Measurements from ENCODE around the gene ADAT2. TPM values are rescaled to one million over a fixed set of nuclear protein-coding genes. Genes with fewer than 3 reads are reported as not detected.

The ADAT2 gene
- total and polyA plus RNA-seq, 2 of the 13 experiments (the other 11 are each of a cell fraction or from before 2014, with no cell fraction given): 10.5 to 18.3 TPM

- TF ChIP-seq HMGXB3 (CRISPR knock-in tag; IDR thresholded peaks at IDR 0.05; ENCODE audit: borderline replicate concordance): peak; percentile 96
- TF ChIP-seq HIVEP1 (CRISPR knock-in tag; IDR thresholded peaks at IDR 0.05): peak; percentile 97
- peak; percentile 56; the same call in 1 of the 2 replicates for TF ChIP-seq ZBTB1 (CRISPR knock-in tag; IDR thresholded peaks at IDR 0.05; ENCODE audit: borderline replicate concordance)
- peak; percentile 96; the same call in 1 of the 2 replicates for TF ChIP-seq ERF (CRISPR knock-in tag; IDR thresholded peaks at IDR 0.05)
- TF ChIP-seq MXD4 (CRISPR knock-in tag; IDR thresholded peaks at IDR 0.05): peak; percentile 98
- peak; percentile 50 for TF ChIP-seq RFX3 (CRISPR knock-in tag; IDR thresholded peaks at IDR 0.05)
- peak; percentile 89 for TF ChIP-seq RXRB (CRISPR knock-in tag; IDR thresholded peaks at IDR 0.05; ENCODE audit: borderline replicate concordance)
- TF ChIP-seq ZNF382 (CRISPR knock-in tag; IDR thresholded peaks at IDR 0.05; ENCODE audit: borderline replicate concordance): no peak
- peak; percentile 69 for TF ChIP-seq HNRNPK (IDR thresholded peaks at IDR 0.05; ENCODE audit: low read depth, low read length, poor library complexity, severe bottlenecking)
- TF ChIP-seq BRD4 (CRISPR knock-in tag; IDR thresholded peaks at IDR 0.05): peak; percentile 98
- no peak for TF ChIP-seq SMC3 (IDR thresholded peaks at IDR 0.05; ENCODE audit: low read length)
- no peak; the same call in 1 of the 2 replicates for TF ChIP-seq ZNF549 (CRISPR knock-in tag; IDR thresholded peaks at IDR 0.05)
- TF ChIP-seq TGIF2 (CRISPR knock-in tag; IDR thresholded peaks at IDR 0.05): peak; percentile 89
- peak; percentile 97 for TF ChIP-seq KLF11 (CRISPR knock-in tag; IDR thresholded peaks at IDR 0.05)
- peak; percentile 71; the same call in 1 of the 2 replicates for TF ChIP-seq ZNF790 (CRISPR knock-in tag; IDR thresholded peaks at IDR 0.05; ENCODE audit: borderline replicate concordance)
- no peak for TF ChIP-seq DBP (CRISPR knock-in tag; IDR thresholded peaks at IDR 0.05; ENCODE audit: not compliant biosample characterization)
- no peak for TF ChIP-seq NFATC3 (CRISPR knock-in tag; IDR thresholded peaks at IDR 0.05)
- peak; percentile 65; the same call in 1 of the 2 replicates for TF ChIP-seq HHEX (CRISPR knock-in tag; IDR thresholded peaks at IDR 0.05)
- peak; percentile 97 for TF ChIP-seq SAFB2 (CRISPR knock-in tag; IDR thresholded peaks at IDR 0.05; ENCODE audit: borderline replicate concordance, low read depth)
- peak; percentile 75 for TF ChIP-seq HES4 (CRISPR knock-in tag; IDR thresholded peaks at IDR 0.05; ENCODE audit: borderline replicate concordance)
- no peak for TF ChIP-seq PBX2 (CRISPR knock-in tag; IDR thresholded peaks at IDR 0.05)
- TF ChIP-seq ZNF207 (IDR thresholded peaks at IDR 0.05; ENCODE audit: borderline replicate concordance): no peak
- peak; percentile 87 for TF ChIP-seq ZNF704 (CRISPR knock-in tag; IDR thresholded peaks at IDR 0.05; ENCODE audit: borderline replicate concordance)
These were observed at the start of gene ADAT2, which contains the start of gene PEX3 (continued) for GRCh38 chr6:143450453-143451371.
